AG09309 (cell line): ENCODE measurements around the gene CDON.

Source experiments
- DNase-seq: peaks from one replicate; pipeline ENCODE4 v3.0.0-alpha.2; 2010; ENCODE audit warnings: low read depth
- H3K4me3 ChIP-seq: 2 replicates; pipeline ENCODE4 v1.5.1; 2011; ENCODE audit warnings: mild to moderate bottlenecking, low read depth, low read length, moderate library complexity; ENCODE audit not compliant: control insufficient read depth
- CTCF ChIP-seq: IDR thresholded peaks from 2 replicates; pipeline ENCODE4 v1.5.1; 2011; ENCODE audit warnings: mild to moderate bottlenecking, low read depth, low read length, inconsistent platforms; ENCODE audit not compliant: insufficient read depth, control insufficient read depth; ENCODE audit errors: missing control alignments

Gene CDON

GRCh38 chr11:125947419-125948277 lies 115.0 kb downstream of the CDON start:
- no peak for DNase-seq
- TF ChIP-seq CTCF = no peak
- H3K4me3 ChIP-seq = no peak overlapping the region

GRCh38 chr11:125946712-125947418 lies 115.8 kb downstream of the CDON start:
- DNase-seq = no peak
- no peak overlapping the region for H3K4me3 ChIP-seq
- TF ChIP-seq CTCF = no peak

- DNase-seq = no peak
- no peak for TF ChIP-seq CTCF
- no peak within 1 kb of the TSS for H3K4me3 ChIP-seq
These were observed 116.7 kb downstream of the CDON start, which contains the start of gene VSIG10L2 for GRCh38 chr11:125945797-125946520. TSS of gene VSIG10L2 (plus strand) at chr11:125946044. CDS start at chr11:125946056, 12 bp downstream.

- H3K4me3 ChIP-seq = no peak overlapping the region
- no peak for DNase-seq
- TF ChIP-seq CTCF = no peak
These were observed 117.5 kb downstream of the CDON start for GRCh38 chr11:125945011-125945796.

GRCh38 chr11:125944350-125945010 lies 118.2 kb downstream of the CDON start:
- H3K4me3 ChIP-seq = no peak overlapping the region
- no peak for TF ChIP-seq CTCF
- no peak for DNase-seq
